Measurements from ENCODE around the gene FOXP4.

FOXP4 gene

DNA sequence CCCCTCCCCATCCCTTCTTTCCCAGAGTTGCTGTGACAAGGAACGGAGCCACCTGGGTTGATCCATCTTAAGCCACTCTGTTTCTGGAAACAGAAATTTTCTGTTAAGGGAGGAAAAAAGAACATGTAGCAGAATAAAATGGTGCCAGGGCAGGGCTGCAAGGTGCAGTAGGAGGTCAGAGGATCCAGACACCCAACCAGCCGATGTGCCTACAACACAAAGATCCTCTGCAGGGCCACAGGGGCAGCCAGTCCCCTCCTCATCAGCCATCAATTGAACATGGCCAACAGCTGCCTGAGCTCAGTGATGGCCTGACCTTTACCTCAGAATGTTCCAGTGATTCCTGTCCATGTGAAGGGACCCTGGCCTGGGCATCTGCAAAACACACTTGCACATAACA is 103.9 kb downstream of the FOXP4 start:
- DNase-seq = no peak

DNA sequence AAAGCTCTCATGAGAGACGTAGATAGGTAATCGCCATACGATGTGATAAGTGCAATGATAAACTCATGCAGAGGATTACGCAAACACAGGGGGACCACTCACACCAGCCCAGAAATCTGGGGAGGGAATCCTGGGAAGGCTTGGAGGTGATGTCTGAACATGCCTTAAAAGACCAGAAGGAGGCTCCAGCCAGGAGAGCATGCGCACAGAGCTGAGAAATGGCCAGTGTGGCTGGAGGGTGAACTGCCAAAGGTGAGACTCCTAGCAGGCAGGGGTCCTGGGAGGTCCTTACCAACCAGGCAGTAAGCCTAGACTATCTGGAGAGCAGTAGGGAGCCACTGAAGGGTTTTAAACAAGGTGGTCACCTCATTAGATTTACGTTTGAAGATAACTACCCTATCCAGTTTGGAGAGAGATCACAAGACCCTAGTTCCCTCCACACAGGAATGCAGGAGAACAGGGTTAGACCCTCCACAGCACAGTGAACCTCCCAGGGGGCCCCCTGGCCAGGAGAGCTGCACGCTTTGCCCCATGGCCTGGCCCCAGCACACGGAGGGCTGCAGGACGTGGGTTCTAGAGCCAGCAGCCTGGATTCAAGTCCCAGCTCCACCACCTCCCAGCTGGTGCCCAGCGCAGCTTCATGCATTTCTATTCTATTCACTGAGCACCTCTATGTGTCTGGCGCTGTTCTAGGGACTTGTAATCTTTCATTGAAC is 105.2 kb downstream of the FOXP4 start:
- no peak for DNase-seq

Data from HCEC 1CT (cell line).